Epithelial cell of proximal tubule (primary cell): Measurements from ENCODE around the gene TNFRSF25. TPM values are rescaled to one million over a fixed set of nuclear protein-coding genes. Genes with fewer than 3 reads are reported as not detected.

ENCODE experiments used
- DNase-seq: peaks from one replicate; pipeline ENCODE4 v3.0.0-alpha.2; 2011; ENCODE audit warnings: low read depth
- H3K4me3 ChIP-seq: 2 replicates; pipeline ENCODE4 v1.5.1; 2011; ENCODE audit warnings: low read depth, mild to moderate bottlenecking, low read length
- total RNA-seq: library from RNA; depleted of rRNA; stranded (reverse); fragments of >200 nt; gene quantifications from 2 replicates; pipeline ENCODE4 v1.2.3, GENCODE V29; 2015
- TF ChIP-seq, protein P1 (sequence below): conservative IDR thresholded peaks from 2 replicates; pipeline ENCODE4 v1.5.1; 2012; ENCODE audit warnings: low read depth, mild to moderate bottlenecking, low read length

TNFRSF25 gene
- total RNA-seq, 1 donor from 2014 or later: 30.4 TPM

DNA sequence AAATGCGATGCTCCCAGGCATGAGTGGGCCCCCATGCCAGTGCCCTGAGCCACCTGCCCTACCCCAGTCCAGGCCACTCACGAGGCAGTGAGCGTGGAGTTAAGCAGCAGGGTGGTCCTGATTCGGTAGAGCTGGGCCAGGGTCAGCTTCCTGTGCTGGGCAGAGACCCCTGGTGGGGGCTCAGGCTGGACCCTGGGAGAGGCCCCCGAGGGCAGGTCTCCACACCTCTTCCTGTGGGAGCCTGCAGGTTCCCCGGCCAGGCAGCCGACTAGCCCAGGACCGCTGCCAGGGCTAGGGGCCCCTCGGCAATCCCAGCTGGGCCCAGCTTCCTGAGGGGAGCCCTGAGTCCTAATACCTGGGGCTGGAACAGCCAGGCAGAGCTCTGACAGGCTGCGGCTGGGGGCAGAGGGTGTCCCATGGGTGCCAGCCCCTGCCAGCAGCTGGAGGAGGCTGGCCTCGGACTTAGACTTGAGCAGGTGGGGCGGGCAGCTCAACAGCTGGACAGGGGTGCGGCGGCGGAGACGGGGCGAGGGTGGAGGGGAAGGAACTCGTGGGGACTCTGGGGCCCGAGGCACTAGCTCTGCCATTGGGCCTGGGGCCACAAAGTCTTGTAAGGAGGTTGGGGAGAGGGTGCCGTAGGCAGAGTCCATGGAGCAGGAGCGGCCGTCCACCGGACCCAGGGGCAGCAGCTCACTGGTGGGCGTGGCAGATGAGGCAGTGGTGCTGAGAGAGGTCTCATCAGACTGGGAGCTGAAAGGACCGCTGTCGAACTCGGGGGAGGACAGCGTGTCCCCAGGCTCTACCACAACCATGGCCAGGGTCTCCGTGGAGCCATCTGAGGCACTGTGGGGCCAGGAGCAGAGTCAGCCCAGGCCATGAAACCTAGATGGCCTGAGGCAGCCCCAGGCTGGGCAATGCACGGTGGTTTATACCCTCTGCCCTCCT lies 2.0 kb upstream of the TNFRSF25 start:
- no peak for DNase-seq
- no peak overlapping the region for H3K4me3 ChIP-seq
- TF ChIP-seq, protein P1, sequence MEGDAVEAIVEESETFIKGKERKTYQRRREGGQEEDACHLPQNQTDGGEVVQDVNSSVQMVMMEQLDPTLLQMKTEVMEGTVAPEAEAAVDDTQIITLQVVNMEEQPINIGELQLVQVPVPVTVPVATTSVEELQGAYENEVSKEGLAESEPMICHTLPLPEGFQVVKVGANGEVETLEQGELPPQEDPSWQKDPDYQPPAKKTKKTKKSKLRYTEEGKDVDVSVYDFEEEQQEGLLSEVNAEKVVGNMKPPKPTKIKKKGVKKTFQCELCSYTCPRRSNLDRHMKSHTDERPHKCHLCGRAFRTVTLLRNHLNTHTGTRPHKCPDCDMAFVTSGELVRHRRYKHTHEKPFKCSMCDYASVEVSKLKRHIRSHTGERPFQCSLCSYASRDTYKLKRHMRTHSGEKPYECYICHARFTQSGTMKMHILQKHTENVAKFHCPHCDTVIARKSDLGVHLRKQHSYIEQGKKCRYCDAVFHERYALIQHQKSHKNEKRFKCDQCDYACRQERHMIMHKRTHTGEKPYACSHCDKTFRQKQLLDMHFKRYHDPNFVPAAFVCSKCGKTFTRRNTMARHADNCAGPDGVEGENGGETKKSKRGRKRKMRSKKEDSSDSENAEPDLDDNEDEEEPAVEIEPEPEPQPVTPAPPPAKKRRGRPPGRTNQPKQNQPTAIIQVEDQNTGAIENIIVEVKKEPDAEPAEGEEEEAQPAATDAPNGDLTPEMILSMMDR: no peak

GRCh38 chr1:6467224-6467623 lies 1.3 kb upstream of the TNFRSF25 start:
- no peak for DNase-seq
- H3K4me3 ChIP-seq: no peak overlapping the region
- TF ChIP-seq, protein P1: no peak

- H3K4me3 ChIP-seq: no peak overlapping the region
- TF ChIP-seq, protein P1: no peak
- no peak for DNase-seq
Measured at GRCh38 chr1:6466751-6467150, 778 bp upstream of the TNFRSF25 start.

DNA sequence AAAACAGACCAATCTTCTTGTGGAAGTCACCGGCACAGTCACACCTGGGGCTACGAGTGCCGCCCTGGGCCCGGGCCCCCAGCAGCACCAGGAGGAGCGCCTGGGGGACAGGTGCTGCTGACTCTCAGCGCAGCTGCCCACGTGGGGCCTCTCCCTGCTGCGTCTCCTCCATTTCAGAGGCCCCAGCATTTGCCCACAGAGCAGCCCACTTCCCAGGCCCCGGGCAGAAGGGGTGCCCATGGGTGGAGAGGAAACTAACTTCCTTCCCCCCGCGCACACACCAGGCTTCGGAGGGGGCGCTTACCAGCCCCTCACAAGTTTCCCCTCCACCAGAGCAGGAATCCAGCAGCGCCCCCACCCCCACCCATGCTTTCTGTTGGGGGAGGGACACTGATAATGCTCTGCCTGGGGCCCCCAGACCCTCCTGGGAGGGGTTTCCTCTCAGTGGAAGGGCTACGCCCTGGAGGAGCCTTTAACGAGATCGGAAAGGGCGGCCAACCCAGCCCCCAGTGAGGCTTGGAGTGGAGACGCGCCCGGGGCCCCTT lies 440 bp downstream of the TNFRSF25 start:
- TF ChIP-seq, protein P1: no peak
- no peak overlapping the region for H3K4me3 ChIP-seq
- DNase-seq: no peak

GRCh38 chr1:6464915-6465314 lies 1.1 kb downstream of the TNFRSF25 start:
- TF ChIP-seq, protein P1: no peak
- no peak overlapping the region for H3K4me3 ChIP-seq
- no peak for DNase-seq

GRCh38 chr1:6464514-6464836 lies 1.5 kb downstream of the TNFRSF25 start:
- no peak overlapping the region for H3K4me3 ChIP-seq
- TF ChIP-seq, protein P1: peak; percentile 39
- DNase-seq: no peak

DNA sequence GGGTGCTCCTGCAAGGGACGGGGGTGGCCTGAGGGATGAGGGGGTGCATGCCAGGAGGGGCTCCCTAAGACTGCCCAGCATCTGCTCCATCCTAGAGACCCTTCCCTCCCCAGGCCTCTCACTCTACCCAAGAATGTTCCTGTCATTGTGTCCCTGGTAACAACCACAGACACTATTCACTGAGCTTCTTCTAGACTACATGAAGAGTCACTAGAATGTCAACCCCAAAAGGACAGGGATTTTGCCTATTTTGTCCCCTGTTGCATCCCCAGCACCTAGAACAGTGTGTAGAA lies 2.9 kb downstream of the TNFRSF25 start:
- no peak for DNase-seq
- no peak overlapping the region for H3K4me3 ChIP-seq
- TF ChIP-seq, protein P1: no peak
